NCI-H1417 (cell line): ENCODE measurements around the gene OSGIN1.
A peak's percentile ranks its signal among the peaks of the same experiment; 100 is the strongest.
"Not testable (repeated sequence)": the region's sequence is repeated elsewhere in the genome, so short reads cannot be mapped to it uniquely, and the experiment has no call there.

Experiments used
- DNase-seq, 3 experiments: peaks; one replicate each; lab custom pipeline; 2025; lab: John Stamatoyannopoulos, UW

OSGIN1 gene

GRCh38 chr16:83941546-83941945, 11.5 kb upstream of the OSGIN1 start:
- not testable (repeated sequence) for DNase-seq

- no peak for DNase-seq
Measured at GRCh38 chr16:83942074-83942473, 11.0 kb upstream of the OSGIN1 start.

GRCh38 chr16:83942815-83943515, 10.1 kb upstream of the OSGIN1 start:
- no peak for DNase-seq

GRCh38 chr16:83943516-83944050, 9.5 kb upstream of the OSGIN1 start:
- no peak for DNase-seq

- no peak for DNase-seq
Measured at GRCh38 chr16:83945587-83945986, 7.5 kb upstream of the OSGIN1 start.

GRCh38 chr16:83946154-83946780, 6.8 kb upstream of the OSGIN1 start:
- no peak for DNase-seq

GRCh38 chr16:83946781-83947566, 6.1 kb upstream of the OSGIN1 start:
- no peak for DNase-seq

- DNase-seq, result no peak
Measured at GRCh38 chr16:83947642-83948234, 5.3 kb upstream of the OSGIN1 start.

- no peak for DNase-seq
Measured at GRCh38 chr16:83948914-83949723, 3.9 kb upstream of the OSGIN1 start.

GRCh38 chr16:83949724-83950001, 3.4 kb upstream of the OSGIN1 start:
- no peak for DNase-seq

GRCh38 chr16:83950862-83951399, 2.1 kb upstream of the OSGIN1 start:
- DNase-seq, result not testable (repeated sequence)

- DNase-seq, result no peak
Measured at GRCh38 chr16:83951544-83951943, 1.5 kb upstream of the OSGIN1 start.

GRCh38 chr16:83952587-83952939, 477 bp upstream of the OSGIN1 start:
- DNase-seq, result no peak

- DNase-seq, result peak in 2 of 3 experiments; percentile 31 to 63
Measured at GRCh38 chr16:83953796-83954576, 946 bp downstream of the OSGIN1 start.

GRCh38 chr16:83954577-83955016, 1.6 kb downstream of the OSGIN1 start:
- peak in 1 of 3 experiments; percentile 23 for DNase-seq

- DNase-seq, result no peak
Measured at GRCh38 chr16:83955218-83956130, 2.4 kb downstream of the OSGIN1 start.

- DNase-seq, result peak; percentile 58 to 74 (median 63)
Measured at GRCh38 chr16:83956336-83957289, 3.6 kb downstream of the OSGIN1 start.

GRCh38 chr16:83957296-83957855, 4.3 kb downstream of the OSGIN1 start:
- no peak for DNase-seq
